Measurements from ENCODE around the gene ELAVL1. TPM values are rescaled to one million over a fixed set of nuclear protein-coding genes. Genes with fewer than 3 reads are reported as not detected.

Gene ELAVL1
- total and polyA plus RNA-seq, 7 donors = 22.3 to 57.9 (median 44.5) TPM

GRCh38 chr19:7926021-7926726 is 79.3 kb downstream of the ELAVL1 start, which contains the start of gene CTXN1:
Gene CTXN1 (minus strand): TSS chr19:7926135. CDS start chr19:7925538, 597 bp downstream.
- ATAC-seq (peak; percentile 29 to 62 (median 58)), DNase-seq (peak; percentile 71 to 82)
- Histone ChIP-seq H3K27me3 (ENCODE audit: insufficient read depth in 3 of 3, low read length in 2 of 3) (no peaks in the 10 kb centered on the region), H3K4me1 (peaks cover 29% of the 10 kb centered on the region), H3K27ac (no peak within 1 kb of the TSS), H3K4me3 (peak within 1 kb of the TSS; percentile 57), H3K9me3 (no peaks in the 10 kb centered on the region), H3K36me3 (ENCODE audit: insufficient read depth in 1 of 2, low read depth in 1 of 2) (peaks cover 3 to 35% of the 10 kb centered on the region in 2 donors)
- intact Hi-C loops (cut with DNase I) = no loop called here
- WGBS, 3 donors = 7 to 42% (median 14%) methylated on average over 13 to 65 of the region's 65 CpGs
- TF ChIP-seq, protein P1, sequence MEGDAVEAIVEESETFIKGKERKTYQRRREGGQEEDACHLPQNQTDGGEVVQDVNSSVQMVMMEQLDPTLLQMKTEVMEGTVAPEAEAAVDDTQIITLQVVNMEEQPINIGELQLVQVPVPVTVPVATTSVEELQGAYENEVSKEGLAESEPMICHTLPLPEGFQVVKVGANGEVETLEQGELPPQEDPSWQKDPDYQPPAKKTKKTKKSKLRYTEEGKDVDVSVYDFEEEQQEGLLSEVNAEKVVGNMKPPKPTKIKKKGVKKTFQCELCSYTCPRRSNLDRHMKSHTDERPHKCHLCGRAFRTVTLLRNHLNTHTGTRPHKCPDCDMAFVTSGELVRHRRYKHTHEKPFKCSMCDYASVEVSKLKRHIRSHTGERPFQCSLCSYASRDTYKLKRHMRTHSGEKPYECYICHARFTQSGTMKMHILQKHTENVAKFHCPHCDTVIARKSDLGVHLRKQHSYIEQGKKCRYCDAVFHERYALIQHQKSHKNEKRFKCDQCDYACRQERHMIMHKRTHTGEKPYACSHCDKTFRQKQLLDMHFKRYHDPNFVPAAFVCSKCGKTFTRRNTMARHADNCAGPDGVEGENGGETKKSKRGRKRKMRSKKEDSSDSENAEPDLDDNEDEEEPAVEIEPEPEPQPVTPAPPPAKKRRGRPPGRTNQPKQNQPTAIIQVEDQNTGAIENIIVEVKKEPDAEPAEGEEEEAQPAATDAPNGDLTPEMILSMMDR (IDR thresholded peaks at IDR 0.05) = no peak

DNA sequence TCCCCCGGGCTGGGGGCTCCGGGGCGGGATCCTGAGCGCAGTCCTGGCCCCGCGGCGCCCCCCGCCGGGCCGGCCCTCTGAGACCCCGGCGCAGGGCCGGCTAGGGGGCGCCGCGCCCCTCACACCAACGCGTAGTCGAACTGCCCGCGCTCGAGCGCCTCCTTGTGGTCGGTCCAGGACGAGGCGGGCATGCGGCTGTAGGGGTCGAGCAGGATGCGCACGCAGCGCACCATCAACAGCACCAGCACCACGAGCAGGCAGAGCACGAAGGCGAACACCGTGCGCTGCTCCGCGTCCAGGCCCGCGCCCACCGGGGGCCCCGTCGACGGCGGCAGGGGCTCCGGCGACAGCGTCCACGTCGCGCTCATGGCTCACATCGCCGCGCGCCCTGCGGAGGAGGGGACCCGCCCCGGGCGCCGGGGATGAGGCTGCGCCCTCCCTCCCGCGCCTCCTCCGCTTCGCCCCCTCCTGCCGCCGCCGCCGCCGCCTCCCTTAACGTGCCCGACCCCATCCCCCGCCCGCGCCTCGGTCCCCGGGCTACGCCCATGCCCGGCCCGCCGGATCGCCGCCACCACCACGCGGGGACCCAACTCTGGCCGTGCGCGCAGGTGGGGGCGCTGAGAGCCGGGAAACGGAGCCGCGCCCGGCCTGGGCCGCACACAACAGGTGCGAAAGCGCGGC is 80.1 kb downstream of the ELAVL1 start:
- H3K27ac ChIP-seq = no peak overlapping the region
- ATAC-seq = no peak
- H3K4me1 ChIP-seq = peaks cover 29% of the 10 kb centered on the region

GRCh38 chr19:7924651-7925170 is 80.7 kb downstream of the ELAVL1 start:
- DNase-seq (peak; percentile 21 to 57), ATAC-seq (no peak)
- H3K27me3 ChIP-seq (ENCODE audit: insufficient read depth in 3 of 3, low read length in 2 of 3) = no peaks in the 10 kb centered on the region
- H3K4me3 ChIP-seq = peak overlapping the region; percentile 55
- H3K36me3 ChIP-seq (ENCODE audit: insufficient read depth in 1 of 2, low read depth in 1 of 2) = peaks cover 3 to 21% of the 10 kb centered on the region in 2 donors
- WGBS, 3 donors = 31 to 37% (median 31%) methylated on average over 19 to 34 of the region's 34 CpGs
- no peak overlapping the region for H3K27ac ChIP-seq
- peaks cover 29% of the 10 kb centered on the region for H3K4me1 ChIP-seq
- intact Hi-C loops (cut with DNase I) = loop anchor here in 1 of 2 donors (2.0 kb wide), 1 partner anchor 72 kb away; no protein-coding TSS in a partner anchor
- H3K9me3 ChIP-seq = no peaks in the 10 kb centered on the region
- TF ChIP-seq, protein P1 (IDR thresholded peaks at IDR 0.05) = no peak

More for the DNA sequence above, 80.1 kb downstream of the ELAVL1 start:
- TF ChIP-seq, protein P1 (IDR thresholded peaks at IDR 0.05) = peak; percentile 70
- Histone ChIP-seq H3K36me3 (ENCODE audit: insufficient read depth in 1 of 2, low read depth in 1 of 2) (peaks cover 3 to 26% of the 10 kb centered on the region in 2 donors), H3K9me3 (no peaks in the 10 kb centered on the region), H3K27me3 (ENCODE audit: insufficient read depth in 3 of 3, low read length in 2 of 3) (no peaks in the 10 kb centered on the region), H3K4me3 (peak overlapping the region; percentile 55)
- intact Hi-C loops (cut with DNase I) = loop anchor here in 1 of 2 donors (2.0 kb wide), 1 partner anchor 73 kb away; no protein-coding TSS in a partner anchor
- 0% methylated on average over 28 to 98 of the region's 98 CpGs for WGBS, 3 donors
- DNase-seq = peak; percentile 80 to 85

GRCh38 chr19:7924241-7924640 is 81.2 kb downstream of the ELAVL1 start:
- H3K4me1 ChIP-seq = peaks cover 27% of the 10 kb centered on the region
- H3K36me3 ChIP-seq (ENCODE audit: insufficient read depth in 1 of 2, low read depth in 1 of 2) = peaks cover 3 to 19% of the 10 kb centered on the region in 2 donors
- no peaks in the 10 kb centered on the region for H3K9me3 ChIP-seq
- DNase-seq = no peak
- H3K27ac ChIP-seq = no peak overlapping the region
- no peaks in the 10 kb centered on the region for H3K27me3 ChIP-seq (ENCODE audit: insufficient read depth in 3 of 3, low read length in 2 of 3)
- intact Hi-C loops (cut with DNase I) = loop anchor here in 1 of 2 donors (2.0 kb wide), 1 partner anchor 71 kb away; no protein-coding TSS in a partner anchor
- no peak overlapping the region for H3K4me3 ChIP-seq
- TF ChIP-seq, protein P1 (IDR thresholded peaks at IDR 0.05) = no peak
- WGBS, 3 donors = 62 to 73% (median 70%) methylated on average over 10 to 12 of the region's 12 CpGs
- ATAC-seq = no peak
